H1 (cell line): ENCODE results near the gene BTRC. TPM values are rescaled to one million over a fixed set of nuclear protein-coding genes. Genes with fewer than 3 reads are reported as not detected.

Experiments
- CTCF ChIA-PET: fragments of 300-600 bp; sonication (Branson Sonifier 250); formaldehyde crosslinking; loops from one replicate; lab custom pipeline; 2021; ENCODE audit not compliant: partially characterized antibody; lab: Charles Lee
- POLR2A ChIA-PET: fragments of 300-600 bp; sonication (Branson Sonifier 250); formaldehyde crosslinking; loops from one replicate; lab custom pipeline; 2021; ENCODE audit warnings: inconsistent platforms; ENCODE audit not compliant: partially characterized antibody; lab: Charles Lee
- DNase-seq, 2 experiments: peaks; one replicate each; pipeline versions ENCODE4 v3.0.0 to v3.0.0-alpha.2; 2010 to 2022; ENCODE audit warnings: low spot score in 2 of 2, low read depth in 1 of 2, mixed read lengths in 1 of 2
- FAIRE-seq: peaks from 2 replicates; lab custom pipeline; 2011; peaks lifted over from hg19 to GRCh38; lab: Jason Lieb, UNC
- H2AFZ ChIP-seq: 2 replicates; pipeline ENCODE4 v1.8.1; 2012; ENCODE audit warnings: low read length, inconsistent platforms
- H2AK5ac ChIP-seq: 2 replicates; pipeline ENCODE4 v1.6.1; 2013; ENCODE audit warnings: low read depth, low read length
- H2BK120ac ChIP-seq: replicated peaks from 2 replicates; pipeline ENCODE3; 2013; ENCODE audit warnings: low read depth, low read length, inconsistent platforms
- H2BK12ac ChIP-seq: 2 replicates; pipeline ENCODE4 v1.6.1; 2013; ENCODE audit warnings: low read depth, low read length
- H2BK15ac ChIP-seq: 2 replicates; pipeline ENCODE4 v1.6.1; 2013; ENCODE audit warnings: low read length
- H2BK20ac ChIP-seq: 2 replicates; pipeline ENCODE4 v1.6.1; 2013; ENCODE audit warnings: low read length
- H2BK5ac ChIP-seq: 2 replicates; pipeline ENCODE4 v1.6.1; 2013; ENCODE audit warnings: low read depth, low read length
- H3K14ac ChIP-seq: 2 replicates; pipeline ENCODE4 v1.6.1; 2013; ENCODE audit warnings: inconsistent platforms; ENCODE audit not compliant: insufficient read length
- H3K18ac ChIP-seq: 2 replicates; pipeline ENCODE4 v1.6.1; 2013; ENCODE audit warnings: low read length; ENCODE audit errors: extremely low read depth
- H3K23ac ChIP-seq: 2 replicates; pipeline ENCODE4 v1.6.1; 2013; ENCODE audit warnings: inconsistent platforms; ENCODE audit not compliant: insufficient read length
- H3K23me2 ChIP-seq: 2 replicates; pipeline ENCODE4 v1.6.1; 2013; ENCODE audit warnings: low read depth, low read length
- H3K27ac ChIP-seq: 2 replicates; pipeline ENCODE4 v1.6.1; 2011; ENCODE audit warnings: low read depth, low read length, inconsistent platforms
- H3K27me3 ChIP-seq, 4 experiments: replicated peaks in 1 of 4; 1 replicate in 1 of 4; 2 replicates in 3 of 4; pipeline versions ENCODE4 v1.6.1 to v1.8.1; 2011 to 2013; ENCODE audit warnings: low read length in 3 of 4, mild to moderate bottlenecking in 3 of 4, inconsistent platforms in 2 of 4, mixed read lengths in 2 of 4, moderate library complexity in 1 of 4; ENCODE audit not compliant: control insufficient read depth in 3 of 4, insufficient read depth in 3 of 4; ENCODE audit errors: extremely low read depth in 1 of 4
- H3K36me3 ChIP-seq, 4 experiments: 2 replicates each; pipeline versions ENCODE4 v1.6.1 to v1.8.1; 2011 to 2013; ENCODE audit warnings: mild to moderate bottlenecking in 4 of 4, low read length in 3 of 4, moderate library complexity in 2 of 4, control low read depth in 1 of 4, inconsistent platforms in 1 of 4; ENCODE audit not compliant: insufficient read depth in 4 of 4, control insufficient read depth in 2 of 4
- H3K4ac ChIP-seq: replicated peaks from 2 replicates; pipeline ENCODE3; 2013; ENCODE audit warnings: low read length, low read depth, mixed read lengths, inconsistent platforms; ENCODE audit not compliant: insufficient read length
- H3K4me1 ChIP-seq, 4 experiments: replicated peaks in 1 of 4; 1 replicate in 1 of 4; 2 replicates in 3 of 4; pipeline versions ENCODE4 v1.6.1 to v1.8.1; 2011 to 2013; ENCODE audit warnings: low read length in 3 of 4, inconsistent platforms in 2 of 4, mixed read lengths in 1 of 4; ENCODE audit not compliant: insufficient read depth in 4 of 4, control insufficient read depth in 3 of 4
- H3K4me2 ChIP-seq, 2 experiments: 2 replicates each; pipeline versions ENCODE4 v1.6.1 to v1.8.1; 2011 to 2013; ENCODE audit warnings: low read depth in 2 of 2, low read length in 2 of 2, control low read depth in 1 of 2, inconsistent platforms in 1 of 2, mild to moderate bottlenecking in 1 of 2; ENCODE audit not compliant: insufficient read depth in 1 of 2
- H3K4me3 ChIP-seq, 4 experiments: fragments of 200-600, 300-600 bp in 1 of 4; sonication (generic), shearing (Covaris generic), sonication (Bioruptor Twin) in 1 of 4; 2 replicates each; pipeline versions ENCODE4 v1.5.1 to v1.8.1; 2011 to 2016; ENCODE audit warnings: low read length in 4 of 4, low read depth in 3 of 4, control low read depth in 2 of 4, inconsistent platforms in 2 of 4, mild to moderate bottlenecking in 2 of 4, mixed read lengths in 1 of 4, moderate library complexity in 1 of 4; ENCODE audit not compliant: insufficient read depth in 2 of 4; ENCODE audit errors: extremely low read depth in 1 of 4
- H3K56ac ChIP-seq: replicated peaks from 2 replicates; pipeline ENCODE3; 2013; ENCODE audit warnings: low read depth, mild to moderate bottlenecking, mixed read lengths, low read length, inconsistent platforms; ENCODE audit not compliant: insufficient read length
- H3K79me1 ChIP-seq: 2 replicates; pipeline ENCODE4 v1.6.1; 2013; ENCODE audit warnings: low read depth, low read length, control low read depth
- H3K79me2 ChIP-seq, 2 experiments: 2 replicates each; pipeline versions ENCODE4 v1.6.1 to v1.8.1; 2012 to 2013; ENCODE audit warnings: low read length in 2 of 2, mild to moderate bottlenecking in 2 of 2, inconsistent platforms in 1 of 2; ENCODE audit not compliant: insufficient read depth in 2 of 2, control insufficient read depth in 1 of 2
- H3K9ac ChIP-seq, 4 experiments: replicated peaks in 1 of 4; 1 replicate in 1 of 4; 2 replicates in 3 of 4; pipeline versions ENCODE4 v1.6.1 to v1.8.1; 2011 to 2013; ENCODE audit warnings: low read depth in 3 of 4, low read length in 3 of 4, control low read depth in 2 of 4, mild to moderate bottlenecking in 2 of 4, moderate library complexity in 2 of 4, inconsistent platforms in 1 of 4; ENCODE audit errors: extremely low read depth in 1 of 4
- H3K9me3 ChIP-seq, 2 experiments: 2 replicates each; pipeline versions ENCODE4 v1.6.1 to v1.8.1; 2012 to 2013; ENCODE audit warnings: mild to moderate bottlenecking in 2 of 2, moderate library complexity in 2 of 2, control low read depth in 1 of 2, inconsistent platforms in 1 of 2, low read depth in 1 of 2, low read length in 1 of 2, mixed read lengths in 1 of 2; ENCODE audit not compliant: insufficient read depth in 2 of 2
- H4K20me1 ChIP-seq, 2 experiments: replicated peaks in 1 of 2; 2 replicates each; pipeline versions ENCODE3 to v1.8.1; 2011 to 2013; ENCODE audit warnings: inconsistent platforms in 2 of 2, low read length in 2 of 2, mild to moderate bottlenecking in 1 of 2; ENCODE audit not compliant: insufficient read depth in 2 of 2, control insufficient read depth in 1 of 2
- H4K5ac ChIP-seq: 2 replicates; pipeline ENCODE4 v1.6.1; 2013; ENCODE audit warnings: low read length, low read depth, mixed read lengths, inconsistent platforms; ENCODE audit not compliant: insufficient read length
- H4K8ac ChIP-seq: 2 replicates; pipeline ENCODE4 v1.8.0; 2013; ENCODE audit warnings: mild to moderate bottlenecking, moderate library complexity, low read length, inconsistent platforms; ENCODE audit not compliant: insufficient read depth; ENCODE audit errors: extremely low read depth
- H4K91ac ChIP-seq: replicated peaks from 2 replicates; pipeline ENCODE3; 2013; ENCODE audit warnings: low read length, mixed read lengths, inconsistent platforms; ENCODE audit not compliant: insufficient read length
- BCL11A ChIP-seq, 2 experiments: IDR thresholded peaks; one replicate each; pipeline ENCODE4 v1.6.1; 2011; ENCODE audit warnings: low read depth in 2 of 2, low read length in 2 of 2, mild to moderate bottlenecking in 2 of 2
- CTCF ChIP-seq, 3 experiments: IDR thresholded peaks; 1 replicate in 2 of 3; 2 replicates in 1 of 3; pipeline versions ENCODE4 v1.5.1 to v1.6.1; 2011; ENCODE audit warnings: low read length in 3 of 3, mild to moderate bottlenecking in 3 of 3, inconsistent platforms in 2 of 3, low read depth in 1 of 3, moderate library complexity in 1 of 3; ENCODE audit not compliant: insufficient read depth in 1 of 3; ENCODE audit errors: control extremely low read depth in 1 of 3
- EGR1 ChIP-seq: IDR thresholded peaks from 2 replicates; pipeline ENCODE4 v1.6.1; 2011; ENCODE audit warnings: low read depth, low read length, borderline replicate concordance
- FOSL1 ChIP-seq: IDR thresholded peaks from 2 replicates; pipeline ENCODE4 v1.6.1; 2011; ENCODE audit warnings: mild to moderate bottlenecking, low read depth, low read length, moderate library complexity; ENCODE audit not compliant: insufficient read depth
- NRF1 ChIP-seq: IDR thresholded peaks from 2 replicates; pipeline ENCODE4 v1.6.1; 2011; ENCODE audit warnings: mild to moderate bottlenecking, low read depth, low read length, improper control_type of control experiment
- RFX5 ChIP-seq: IDR thresholded peaks from 2 replicates; pipeline ENCODE4 v1.6.1; 2011; ENCODE audit warnings: low read depth, low read length, improper control_type of control experiment, borderline replicate concordance
- SIN3A ChIP-seq, 2 experiments: IDR thresholded peaks in 1 of 2; conservative IDR thresholded peaks in 1 of 2; 2 replicates each; pipeline ENCODE4 v1.6.1; 2011 to 2012; ENCODE audit warnings: low read length in 2 of 2, improper control_type of control experiment in 1 of 2, low read depth in 1 of 2, mild to moderate bottlenecking in 1 of 2
- YY1 ChIP-seq: IDR thresholded peaks from 2 replicates; pipeline ENCODE4 v1.6.1; 2011; ENCODE audit warnings: low read depth, mild to moderate bottlenecking, low read length
- WGBS, 2 experiments: shearing (Covaris generic) in 1 of 2; methylation state at CpG; one replicate each; pipeline versions ENCODE4 v1.1.6 to v1.1.7; 2013 to 2015; ENCODE audit warnings: low lambda C conversion rate in 2 of 2, mixed read lengths in 2 of 2, inconsistent platforms in 1 of 2, low coverage in 1 of 2, missing lambda C conversion rate in 1 of 2; ENCODE audit not compliant: insufficient replicate concordance in 2 of 2, insufficient coverage in 1 of 2, insufficient read length in 1 of 2; ENCODE audit errors: extremely low coverage in 1 of 2, missing lambda C conversion rate in 1 of 2; 5-methylcytosine and 5-hydroxymethylcytosine counted together
- polyA plus RNA-seq, 7 experiments: library from polyadenylated mRNA; depleted of rRNA in 3 of 7; stranded (reverse) in 5 of 7; unstranded in 2 of 7; fragments of >200 nt in 5 of 7; fragments of 200-250 nt in 2 of 7; gene quantifications; 1 replicate in 5 of 7; 2 replicates in 1 of 7; 4 replicates in 1 of 7; pipeline versions ENCODE4 v1.2.1 to v1.2.3, GENCODE V29; 2011 to 2013; ENCODE audit warnings: missing spikeins in 2 of 7, mixed read lengths in 2 of 7
- total RNA-seq: library from RNA; stranded (reverse); fragmentation: NEBNext Ultra II Directional; extraction: Animal tissue kit (Norgen Biotek cat#: 25700); gene quantifications from 2 replicates; pipeline ENCODE4 v1.2.1, GENCODE V29; 2021
- TF ChIP-seq, protein P1 (sequence below): IDR thresholded peaks from 2 replicates; pipeline ENCODE4 v1.6.1; 2011; ENCODE audit warnings: low read depth, mild to moderate bottlenecking, low read length; ENCODE audit not compliant: insufficient read depth

BTRC gene
- total and polyA plus RNA-seq, 2 of the 8 experiments (the other 6 are each of a cell fraction or from before 2014, with no cell fraction given), result 9.9 to 24.7 TPM

- no peaks in the 10 kb centered on the region for H3K27me3 ChIP-seq
- no peak overlapping the region for H2AK5ac ChIP-seq
- H2BK5ac ChIP-seq, result no peak overlapping the region
- no peak overlapping the region for H2BK120ac ChIP-seq
- H3K9ac ChIP-seq, result peak overlapping the region in 1 of 4 experiments; percentile 63; a peak in 2 of 7 replicates
- no peak overlapping the region for H3K56ac ChIP-seq
- no peak overlapping the region for H3K4me3 ChIP-seq
- no peak overlapping the region for H3K4ac ChIP-seq
- H2BK20ac ChIP-seq, result no peak overlapping the region; the same call in 1 of the 2 replicates
- H3K9me3 ChIP-seq, result no peaks in the 10 kb centered on the region
- H2BK15ac ChIP-seq, result no peak overlapping the region
- no peak overlapping the region for H4K8ac ChIP-seq
- no peak overlapping the region for H4K5ac ChIP-seq
- H2AFZ ChIP-seq, result no peak overlapping the region
- no peaks in the 10 kb centered on the region for H3K23me2 ChIP-seq
- H3K14ac ChIP-seq, result no peak overlapping the region
- H3K18ac ChIP-seq, result no peak overlapping the region
- no peak overlapping the region for H2BK12ac ChIP-seq
- no peaks in the 10 kb centered on the region for H3K79me1 ChIP-seq
- H3K23ac ChIP-seq, result no peak overlapping the region
- FAIRE-seq (peak; percentile 69), DNase-seq (no peak)
- peaks cover 4% of the 10 kb centered on the region in 2 experiments for H4K20me1 ChIP-seq
- H3K4me1 ChIP-seq, result peaks cover 0 to 7% (median 0%) of the 10 kb centered on the region in 4 experiments; a peak in 1 of 7 replicates
- no peak overlapping the region for H3K27ac ChIP-seq
- H3K36me3 ChIP-seq, result no peaks in the 10 kb centered on the region
- POLR2A ChIA-PET, result interaction anchor here (0.9 kb wide), 1 partner anchor 9 kb away, joined by 3 read pairs; no protein-coding TSS in a partner anchor
- H3K79me2 ChIP-seq, result no peaks in the 10 kb centered on the region
- H4K91ac ChIP-seq, result no peak overlapping the region
- WGBS, 2 experiments, result 84% methylated on average over 5 of the region's 5 CpGs; no CpG with 5 or more reads in 1 of the 2 experiments
- no peak overlapping the region for H3K4me2 ChIP-seq
- CTCF ChIA-PET, result interaction anchor here (0.7 kb wide), 1 partner anchor 153 kb away, joined by 3 read pairs; no protein-coding TSS in a partner anchor
- TF ChIP-seq EGR1 (no peak), BCL11A (IDR thresholded peaks at IDR 0.05; ENCODE audit: low read depth in 2 of 2, low read length in 2 of 2) (no peak), SIN3A (conservative IDR thresholded peaks at IDR 0.05 in 1 of 2, IDR thresholded peaks at IDR 0.05 in 1 of 2; ENCODE audit: low read depth in 1 of 2, low read length in 2 of 2) (no peak), YY1 (no peak), RFX5 (no peak), NRF1 (no peak), FOSL1 (no peak), CTCF (IDR thresholded peaks at IDR 0.05; ENCODE audit: control extremely low read depth in 1 of 3, insufficient read depth in 1 of 3, low read depth in 1 of 3, low read length in 3 of 3) (no peak)
- TF ChIP-seq, protein P1, sequence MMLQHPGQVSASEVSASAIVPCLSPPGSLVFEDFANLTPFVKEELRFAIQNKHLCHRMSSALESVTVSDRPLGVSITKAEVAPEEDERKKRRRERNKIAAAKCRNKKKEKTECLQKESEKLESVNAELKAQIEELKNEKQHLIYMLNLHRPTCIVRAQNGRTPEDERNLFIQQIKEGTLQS, result no peak
Observed at GRCh38 chr10:101394524-101395133, 40.7 kb downstream of the BTRC start.
